Right forelimb (tissue), 1 donor: ENCODE data around the gene MEIKIN.

ENCODE experiments used
- DNase-seq: peaks from one replicate; pipeline ENCODE4 v3.0.0-alpha.2; 2018

The MEIKIN gene

DNA sequence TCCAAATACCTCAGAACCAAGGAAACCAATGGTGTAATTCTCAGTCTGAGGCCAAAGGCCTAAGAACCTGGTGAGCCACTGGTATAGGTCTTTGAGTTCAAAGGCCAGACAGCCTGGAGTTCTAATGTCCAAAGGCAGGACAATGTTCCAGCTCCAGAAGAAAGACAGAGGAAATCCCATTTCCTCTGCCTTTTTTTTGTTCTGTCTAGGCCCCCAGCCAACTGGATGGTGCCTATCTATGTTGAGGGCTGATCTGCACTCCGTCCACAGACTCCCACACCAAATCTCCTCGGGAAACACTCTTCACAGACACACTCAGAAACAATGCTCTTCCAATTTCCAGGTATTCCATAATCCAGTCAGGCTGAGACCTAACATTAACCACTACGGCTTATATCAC lies 178.8 kb downstream of the MEIKIN start:
- no peak for DNase-seq

DNA sequence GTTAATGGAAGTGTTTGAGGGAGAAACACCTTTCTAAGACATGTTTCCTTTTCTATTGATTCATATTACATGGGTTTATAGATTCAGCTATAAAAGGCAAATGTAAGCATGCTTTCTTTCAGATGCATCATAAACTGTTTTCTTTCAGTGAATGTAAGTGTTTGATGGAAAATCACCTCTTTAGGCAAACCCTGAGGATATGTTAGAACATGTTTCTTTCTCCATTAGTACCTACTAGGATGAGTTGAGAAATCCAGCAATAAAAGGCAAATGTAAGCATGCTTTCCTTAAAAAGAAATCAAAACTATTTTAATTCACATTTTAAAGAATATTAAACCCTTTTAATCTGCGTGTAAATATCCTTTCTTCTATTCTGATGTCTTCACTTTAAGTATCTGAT lies 180.2 kb downstream of the MEIKIN start:
- no peak for DNase-seq

- DNase-seq: no peak
Measured at GRCh38 chr5:131763968-131764367, 181.5 kb downstream of the MEIKIN start.

DNA sequence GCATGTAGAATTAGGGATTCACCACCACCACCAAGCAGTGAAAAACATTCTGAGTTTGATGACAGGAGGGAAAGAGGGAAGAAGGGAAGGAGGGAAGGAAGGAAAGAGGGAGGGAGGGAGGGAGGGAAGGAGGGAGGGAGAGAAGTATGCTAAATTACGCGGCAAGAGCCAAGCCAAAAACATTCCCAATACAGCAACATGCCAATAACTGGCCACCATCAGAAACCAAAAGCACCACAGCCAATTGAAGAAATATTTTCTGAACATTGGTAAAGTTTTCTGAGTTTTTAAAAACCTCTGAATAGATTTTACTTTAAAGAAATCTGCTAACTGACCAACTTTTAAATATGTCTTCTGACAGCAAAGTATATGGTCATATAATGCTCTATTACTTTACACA lies 184.7 kb downstream of the MEIKIN start:
- DNase-seq: no peak

DNA sequence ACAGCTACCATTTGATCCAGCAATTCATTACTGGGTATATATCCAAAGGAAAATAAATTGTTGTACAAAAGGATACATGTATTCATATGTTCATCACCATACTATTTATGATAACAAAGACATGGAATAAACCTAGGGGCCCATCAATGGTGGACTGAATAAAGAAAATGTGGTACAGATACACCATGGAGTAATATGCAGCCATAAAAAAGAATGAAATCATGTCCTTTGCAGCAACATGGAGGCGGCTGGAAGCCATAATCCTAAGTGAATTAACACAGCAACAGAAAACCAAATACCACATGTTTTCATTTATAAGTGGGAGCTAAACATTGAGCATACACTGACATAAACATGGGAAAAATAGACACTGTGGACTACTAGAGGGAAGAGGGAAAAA lies 185.8 kb downstream of the MEIKIN start:
- DNase-seq: no peak

DNA sequence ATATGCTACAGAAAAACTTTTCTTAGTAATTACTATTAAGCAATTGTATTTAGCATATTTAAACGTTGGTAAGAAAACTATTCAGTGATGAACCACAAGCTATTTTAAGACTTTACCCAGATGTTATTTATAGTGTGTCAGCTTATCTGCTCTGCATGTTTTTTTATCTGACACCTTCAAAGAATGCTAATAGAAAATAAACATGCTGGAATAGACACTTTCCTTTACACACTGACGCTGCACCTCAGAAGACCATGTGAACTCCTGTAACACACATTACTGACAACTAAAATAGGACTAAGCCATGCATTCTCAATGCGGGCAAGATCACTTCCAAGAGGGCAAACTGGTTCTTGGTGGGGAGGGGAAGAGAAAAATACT lies 187.0 kb downstream of the MEIKIN start:
- DNase-seq: no peak

DNA sequence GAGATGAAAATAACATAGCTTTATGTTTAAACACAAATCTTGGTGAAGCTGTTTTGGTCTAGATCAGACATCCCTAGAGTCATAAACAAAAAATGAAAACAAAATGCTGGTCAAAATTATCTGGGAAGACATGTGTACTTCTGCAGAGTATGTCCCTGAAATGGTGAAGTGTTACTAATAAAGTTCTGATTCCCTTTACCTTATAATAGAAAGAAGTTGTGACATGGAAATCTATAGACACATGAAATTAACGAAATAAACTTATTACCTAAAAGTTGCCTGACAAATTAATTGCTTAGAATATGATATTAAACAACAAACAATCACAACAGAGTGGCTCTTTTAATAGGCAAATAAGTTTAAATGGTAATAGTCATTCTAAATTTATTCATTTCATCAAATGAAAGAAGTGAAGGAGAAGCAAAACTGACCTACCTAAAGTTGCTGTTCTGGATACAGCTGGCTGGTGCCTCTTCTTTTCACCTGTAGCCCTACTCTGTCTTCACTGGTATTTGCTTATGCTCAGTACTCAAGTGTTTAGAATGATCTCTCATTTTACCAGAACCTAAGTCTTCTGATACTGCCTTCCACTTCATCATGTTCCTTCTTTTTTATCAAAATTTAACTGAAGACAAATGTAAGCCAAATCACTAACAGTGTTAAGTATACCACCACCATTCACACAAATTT lies 187.5 kb downstream of the MEIKIN start:
- no peak for DNase-seq
